ENCODE results near the gene VIPR2.
"Not testable (repeated sequence)": the region's sequence is repeated elsewhere in the genome, so short reads cannot be mapped to it uniquely, and the experiment has no call there.

Gene VIPR2

DNA sequence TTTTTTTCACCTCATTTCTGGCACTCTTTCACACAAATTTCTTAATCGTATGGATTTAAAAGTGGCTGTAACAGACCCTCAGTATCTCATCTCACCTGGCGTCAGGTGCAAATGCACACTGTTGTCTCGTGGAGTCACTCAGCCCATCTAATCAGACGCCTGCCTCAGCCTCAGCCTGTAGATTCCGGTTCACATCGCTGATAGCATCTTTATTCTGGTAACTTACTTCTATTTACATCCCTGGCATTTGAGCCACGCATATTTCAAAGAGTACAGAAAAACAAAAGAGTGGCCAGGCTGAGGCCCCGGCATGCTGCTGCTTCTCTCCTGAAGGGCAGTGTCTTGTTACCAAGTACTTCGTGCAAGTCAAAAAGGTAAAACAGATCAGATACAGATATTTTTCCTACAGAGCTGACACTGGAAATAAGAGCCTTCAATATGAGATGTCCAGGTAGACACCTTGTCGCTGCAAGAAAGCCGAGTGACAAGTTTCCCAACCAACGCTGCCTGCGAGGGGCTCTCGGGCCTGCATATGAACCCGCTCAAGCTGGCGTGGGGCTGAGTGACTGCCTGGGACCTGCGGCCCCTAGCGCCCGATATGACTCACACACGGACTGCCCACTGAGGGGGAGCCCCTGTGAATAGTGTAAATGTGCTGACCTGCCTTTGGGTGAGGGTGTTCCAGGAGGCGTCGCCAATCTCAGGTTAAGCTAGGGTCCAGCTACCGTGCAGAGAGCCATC lies 4.3 kb downstream of the VIPR2 start:
- no peak for DNase-seq (ENCODE audit: low read depth in 1 of 2, low spot score in 1 of 2)

DNA sequence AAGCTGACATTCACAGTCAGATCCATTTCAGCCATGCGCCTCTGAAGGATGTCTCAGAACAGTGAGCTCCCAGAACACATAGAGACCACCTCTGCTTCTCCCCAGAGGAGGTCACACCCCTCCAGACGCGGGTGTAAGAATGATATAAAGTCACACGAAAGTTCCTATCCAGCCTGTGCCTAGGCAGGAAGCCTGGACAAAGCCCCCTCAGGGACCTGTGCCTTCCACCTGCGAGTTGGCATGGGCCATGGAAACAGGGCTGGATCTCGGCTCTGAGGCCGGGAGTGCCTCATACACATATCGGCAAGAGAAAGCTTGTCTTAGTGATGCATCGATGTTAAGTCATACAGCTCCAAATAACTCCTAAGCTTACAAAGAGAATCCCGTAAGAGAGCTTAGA lies 5.0 kb downstream of the VIPR2 start:
- DNase-seq (ENCODE audit: low read depth in 1 of 2, low spot score in 1 of 2) = no peak

DNA sequence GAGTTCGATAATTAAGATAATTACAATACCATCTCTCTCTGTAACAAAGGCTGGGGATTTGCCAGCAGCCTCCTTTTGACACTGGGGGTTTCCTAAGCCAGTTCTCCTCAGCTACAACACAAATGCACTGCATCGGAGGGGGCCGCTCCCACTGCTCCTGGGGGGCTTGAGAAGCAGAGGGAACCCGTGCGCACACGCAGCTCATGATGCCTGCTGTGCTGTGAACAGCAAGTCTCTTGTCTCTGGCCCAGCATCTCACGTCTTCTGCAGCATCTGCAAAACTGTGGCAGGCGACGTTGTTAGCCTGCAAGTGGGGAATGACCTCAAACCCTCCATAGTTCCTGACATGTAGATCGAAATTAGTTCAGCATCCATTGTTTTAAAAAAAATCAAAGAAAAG lies 5.5 kb downstream of the VIPR2 start:
- no peak for DNase-seq (ENCODE audit: low read depth in 1 of 2, low spot score in 1 of 2)

DNA sequence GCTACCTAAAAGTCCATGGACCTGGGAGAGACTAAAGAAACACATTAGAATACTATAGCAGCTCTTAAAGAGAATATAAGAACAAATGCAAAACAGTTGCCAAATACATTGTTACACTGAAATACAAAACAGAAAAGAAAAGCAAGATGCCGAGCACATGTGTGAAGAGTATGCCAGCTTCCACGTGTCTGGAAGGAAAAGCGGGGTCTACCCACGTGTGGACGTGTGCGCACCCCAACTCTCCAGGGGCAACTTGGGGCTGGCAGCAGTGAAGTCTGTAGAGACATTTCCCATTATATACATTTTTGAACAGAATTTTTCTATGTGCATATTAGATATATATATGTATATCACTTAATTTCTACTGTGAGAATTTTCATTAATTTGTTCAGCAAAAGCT lies 6.2 kb downstream of the VIPR2 start:
- DNase-seq (ENCODE audit: low read depth in 1 of 2, low spot score in 1 of 2) = no peak

DNA sequence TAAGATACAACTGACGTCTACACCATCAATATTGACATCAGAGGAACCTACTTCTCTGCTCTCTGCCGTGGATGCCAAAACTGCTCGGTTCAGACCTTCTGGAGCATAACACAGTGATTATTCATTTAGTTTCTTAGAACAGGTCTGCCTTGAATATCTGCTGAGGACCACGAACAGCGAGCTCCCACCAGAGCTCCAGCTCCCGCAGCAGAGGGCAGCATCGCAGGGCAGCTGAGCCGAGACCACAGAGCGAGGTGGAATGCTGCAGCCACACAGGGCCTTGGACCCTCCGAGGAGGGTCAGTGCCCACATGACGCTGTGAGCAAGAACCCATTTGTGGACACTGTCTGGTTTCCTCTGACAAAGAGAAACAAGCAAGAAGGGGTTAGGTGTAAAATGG lies 6.8 kb downstream of the VIPR2 start:
- no peak for DNase-seq (ENCODE audit: low read depth in 1 of 2, low spot score in 1 of 2)

DNA sequence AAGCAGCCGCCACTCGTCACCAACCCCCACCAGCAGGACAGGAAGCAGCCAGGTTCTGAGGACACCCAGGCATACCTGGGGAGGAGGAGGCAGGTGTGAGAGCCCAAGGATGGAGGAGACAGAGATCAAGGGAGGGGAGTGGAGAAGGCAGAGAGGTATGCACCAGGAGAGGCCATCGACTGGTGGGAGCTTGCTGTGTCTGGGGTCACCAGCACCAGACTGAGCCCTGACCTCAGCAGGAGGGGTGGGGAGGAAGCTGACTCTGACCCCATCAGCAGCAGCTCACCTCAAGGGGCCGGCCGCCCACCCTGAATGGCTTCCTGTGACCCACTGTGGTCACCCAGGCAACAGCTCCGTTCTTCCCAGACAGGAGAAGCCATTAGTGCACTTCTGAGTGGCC lies 7.8 kb downstream of the VIPR2 start:
- DNase-seq (ENCODE audit: low read depth in 1 of 2, low spot score in 1 of 2) = no peak

DNA sequence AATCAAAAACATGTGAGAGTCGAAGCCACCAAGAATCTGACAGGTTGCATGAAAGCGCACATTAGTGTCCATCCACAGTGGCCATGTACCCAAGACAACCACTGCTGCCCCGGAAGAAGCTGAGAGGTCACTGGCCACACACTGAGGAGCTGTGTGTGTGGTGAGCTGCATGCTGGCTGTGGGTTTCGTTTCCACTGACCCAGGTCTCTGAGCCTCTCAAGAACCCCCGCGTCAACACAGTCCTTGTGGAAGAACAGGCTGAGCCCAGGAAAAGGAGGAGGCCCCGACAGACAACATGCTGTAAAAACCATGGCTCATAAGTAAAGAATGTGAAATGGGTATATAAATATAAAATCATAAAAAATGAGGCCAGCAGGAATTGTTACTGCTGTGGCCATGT lies 8.2 kb downstream of the VIPR2 start:
- DNase-seq (ENCODE audit: low read depth in 1 of 2, low spot score in 1 of 2) = no peak

DNA sequence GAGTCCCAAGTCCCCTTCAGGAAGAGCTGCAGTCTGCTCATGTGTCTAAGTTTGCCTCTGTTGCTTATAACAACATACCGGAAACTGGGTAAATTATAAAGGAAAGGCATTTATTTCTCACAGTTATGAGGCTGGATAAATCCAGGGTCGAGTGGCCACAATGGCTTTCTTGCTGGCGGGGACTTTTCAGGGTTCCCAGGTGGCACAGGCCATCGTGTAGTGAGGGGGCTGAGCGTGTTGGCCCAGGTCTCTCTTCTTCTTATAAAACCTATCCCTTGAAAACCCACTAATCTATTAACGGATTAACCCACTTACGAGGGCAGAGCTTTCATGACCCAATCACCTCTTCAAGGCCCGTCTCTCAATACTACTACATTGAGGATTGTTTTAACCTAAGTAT lies 8.7 kb downstream of the VIPR2 start:
- DNase-seq (ENCODE audit: low read depth in 1 of 2, low spot score in 1 of 2) = no peak

DNA sequence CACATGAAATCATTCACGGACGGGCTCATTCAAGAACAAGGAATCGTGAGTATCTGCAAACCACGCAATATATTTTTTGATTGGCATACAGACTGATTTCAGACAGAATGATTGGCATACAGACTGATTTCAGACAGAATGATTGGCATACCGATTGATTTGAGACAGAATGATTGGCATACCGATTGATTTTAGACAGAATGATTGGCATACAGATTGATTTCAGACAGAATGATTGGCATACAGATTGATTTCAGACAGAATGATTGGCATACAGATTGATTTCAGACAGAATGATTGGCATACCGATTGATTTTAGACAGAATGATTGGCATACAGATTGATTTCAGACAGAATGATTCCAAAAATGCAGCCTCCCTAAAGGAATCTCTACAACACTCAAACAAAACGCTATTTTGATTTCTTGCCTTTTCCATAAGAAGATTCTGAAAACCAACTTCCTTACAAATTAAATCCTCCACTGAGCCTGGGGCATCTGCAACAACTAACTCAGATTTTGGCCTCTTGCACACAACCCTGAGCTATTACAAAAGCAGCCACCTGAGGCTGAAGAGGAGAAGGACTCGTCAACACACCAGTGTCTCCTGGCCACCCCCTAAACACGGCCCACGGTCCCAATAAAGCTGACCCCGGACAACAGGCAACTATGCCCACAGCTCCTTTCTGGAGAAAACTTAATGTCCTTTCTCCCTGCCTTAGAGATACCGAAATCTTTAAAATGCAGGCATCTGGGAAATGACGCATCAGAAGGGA lies 11.8 kb downstream of the VIPR2 start:
- not testable (repeated sequence) for DNase-seq (ENCODE audit: low read depth in 1 of 2, low spot score in 1 of 2)

DNA sequence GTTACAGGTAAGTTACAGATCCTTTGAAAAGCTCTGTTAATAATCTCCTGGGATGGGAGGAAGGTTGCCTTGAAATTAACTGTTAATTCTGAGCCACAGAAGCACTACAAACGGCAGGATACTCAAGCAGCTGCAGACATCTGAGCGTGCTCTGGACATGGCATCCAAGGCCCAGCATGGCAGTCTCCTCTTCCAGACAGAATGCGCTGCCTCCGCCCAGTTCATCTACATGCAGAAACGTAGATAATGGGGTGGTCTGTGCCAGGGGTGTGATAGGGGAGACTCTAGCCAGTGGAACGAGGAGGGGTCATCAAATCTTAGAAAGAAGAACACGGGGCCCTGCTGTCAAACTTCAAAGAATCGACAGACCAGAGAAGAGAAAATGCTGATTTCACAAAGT lies 13.8 kb downstream of the VIPR2 start:
- no peak for DNase-seq (ENCODE audit: low read depth in 1 of 2, low spot score in 1 of 2)

DNA sequence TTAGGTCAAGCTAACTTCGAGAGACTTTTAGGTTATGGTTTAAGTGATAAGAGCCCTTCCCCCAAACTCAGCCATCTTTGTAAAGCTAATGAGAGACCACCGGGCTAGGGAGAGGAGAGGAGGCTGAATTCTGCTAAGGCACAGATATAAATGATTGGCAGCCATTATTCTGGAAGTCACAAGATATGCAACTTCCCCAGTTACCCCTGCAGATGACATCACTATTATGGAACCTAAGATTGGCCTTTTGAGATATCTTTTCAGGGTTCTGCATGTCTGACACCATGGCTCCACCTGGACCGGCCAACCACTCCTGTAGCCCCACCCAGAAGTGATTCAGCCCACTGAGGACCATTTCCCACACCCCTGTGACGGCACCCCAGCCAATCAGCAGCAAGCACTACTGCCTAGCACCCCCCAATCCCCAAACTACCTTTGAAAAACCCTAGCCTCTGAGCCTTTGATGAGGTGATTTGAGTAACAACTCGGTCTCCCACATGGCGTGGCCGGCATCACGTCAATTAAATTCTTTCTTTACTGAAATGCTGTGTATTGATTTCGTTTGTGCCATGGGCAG lies 14.4 kb downstream of the VIPR2 start:
- DNase-seq (ENCODE audit: low read depth in 1 of 2, low spot score in 1 of 2) = no peak

DNA sequence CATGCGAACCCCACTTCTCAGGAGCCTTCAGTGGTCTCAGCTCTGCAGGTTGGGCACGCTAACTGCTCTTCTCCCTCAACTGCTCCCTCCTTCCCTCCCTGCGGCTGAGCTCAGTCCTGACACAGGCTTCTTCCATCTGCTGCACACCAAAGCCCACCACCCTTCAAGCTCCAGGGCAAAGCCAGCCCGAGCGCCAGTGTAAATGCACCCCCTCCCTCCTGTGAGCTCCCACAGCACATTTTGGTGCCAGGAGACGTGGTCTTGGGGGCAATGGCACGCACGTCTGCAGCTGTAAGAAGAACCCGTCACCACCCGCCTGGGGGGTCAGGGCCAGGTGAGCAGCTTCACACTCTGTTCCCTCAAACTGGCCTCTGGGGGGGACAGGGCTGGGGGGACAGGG lies 15.9 kb downstream of the VIPR2 start:
- no peak for DNase-seq (ENCODE audit: low read depth in 1 of 2, low spot score in 1 of 2)

DNA sequence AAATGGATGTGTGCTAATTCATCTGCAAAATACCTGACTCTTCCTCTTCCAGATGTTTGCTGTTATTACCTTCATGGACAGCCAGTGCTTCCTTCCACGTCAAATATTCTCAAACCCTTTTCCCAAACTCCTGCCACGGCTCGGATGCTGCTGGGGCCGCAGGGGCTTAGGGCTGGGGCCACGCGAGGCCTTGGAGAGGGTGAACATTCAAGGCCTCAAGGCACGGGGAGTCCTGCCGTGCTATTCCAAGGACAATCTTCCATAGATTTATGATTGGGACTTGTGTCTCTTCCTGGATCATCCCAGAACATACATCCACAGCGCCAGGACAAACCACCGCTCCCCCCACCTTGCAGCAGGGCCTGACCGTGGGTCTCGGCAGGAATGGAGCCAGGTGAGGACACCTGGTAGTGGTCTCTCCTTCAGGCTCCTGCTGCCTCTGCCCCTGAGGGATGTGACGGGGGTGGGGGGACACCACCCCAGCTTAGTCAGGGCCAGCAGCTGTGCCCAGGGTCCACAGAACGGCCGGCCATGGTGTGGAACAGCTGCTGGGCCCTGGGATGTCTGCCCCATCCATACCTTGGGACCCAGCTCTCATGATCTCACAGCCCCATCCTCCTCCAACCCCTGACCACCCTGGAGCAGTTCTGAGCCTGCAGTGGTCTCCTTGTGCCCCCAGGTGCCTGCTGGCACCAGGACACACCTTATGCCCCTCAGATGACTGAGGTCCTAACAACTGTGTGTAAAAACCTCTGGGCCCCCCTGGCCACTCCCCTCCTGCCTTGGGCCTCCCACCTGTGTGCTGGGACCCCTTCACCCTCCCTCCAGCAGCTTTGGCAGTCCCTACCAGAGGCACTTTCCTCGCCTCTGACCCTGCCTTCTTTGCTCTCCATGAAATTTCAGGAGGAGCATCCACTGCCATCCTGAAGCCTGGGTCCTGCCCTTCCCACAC lies 16.7 kb downstream of the VIPR2 start:
- no peak for DNase-seq (ENCODE audit: low read depth in 1 of 2, low spot score in 1 of 2)

DNA sequence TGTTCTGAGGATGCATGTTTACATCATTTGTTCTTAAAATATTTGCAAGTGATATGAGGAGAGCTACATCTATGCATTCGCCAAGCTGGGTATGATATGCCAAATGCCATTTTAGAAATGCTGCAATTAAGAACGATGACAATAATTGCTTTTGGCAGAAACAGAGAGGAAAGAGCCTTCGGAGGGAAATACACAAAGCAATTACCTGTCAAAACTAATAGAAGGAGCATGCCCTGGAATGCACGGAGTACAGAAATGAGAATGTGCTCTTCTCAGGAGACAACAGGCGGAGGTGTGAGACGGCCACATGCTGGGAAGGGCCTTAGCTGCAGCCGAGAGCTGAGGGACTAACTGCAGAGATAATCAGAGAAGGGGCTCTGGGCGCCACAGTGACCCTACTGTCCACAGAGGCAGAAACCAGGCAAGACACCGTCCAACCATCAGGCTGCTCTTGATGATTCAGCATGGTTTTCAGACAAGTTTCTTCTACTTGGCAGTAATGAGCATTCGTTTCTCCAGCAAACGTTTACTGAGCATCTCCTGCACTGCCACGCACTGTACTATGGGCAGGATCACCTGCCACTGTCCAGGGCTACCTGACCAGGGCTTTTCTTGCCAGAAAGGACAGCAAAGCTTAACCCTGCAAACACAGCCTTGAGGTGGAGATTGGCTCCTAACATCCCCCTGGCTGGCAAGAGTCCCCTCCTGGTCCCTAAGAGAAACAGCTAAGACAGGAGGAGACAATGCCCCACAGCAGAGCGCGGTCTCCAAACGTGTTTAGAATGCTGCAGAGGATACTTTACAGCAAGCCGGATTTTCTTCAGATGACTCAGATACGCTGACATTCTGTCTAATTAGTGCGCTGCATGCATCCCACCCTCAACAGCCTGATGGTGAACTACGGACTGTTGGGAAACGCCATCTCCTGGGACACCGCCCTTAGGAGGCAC lies 18.1 kb downstream of the VIPR2 start:
- no peak for DNase-seq (ENCODE audit: low read depth in 1 of 2, low spot score in 1 of 2)

DNA sequence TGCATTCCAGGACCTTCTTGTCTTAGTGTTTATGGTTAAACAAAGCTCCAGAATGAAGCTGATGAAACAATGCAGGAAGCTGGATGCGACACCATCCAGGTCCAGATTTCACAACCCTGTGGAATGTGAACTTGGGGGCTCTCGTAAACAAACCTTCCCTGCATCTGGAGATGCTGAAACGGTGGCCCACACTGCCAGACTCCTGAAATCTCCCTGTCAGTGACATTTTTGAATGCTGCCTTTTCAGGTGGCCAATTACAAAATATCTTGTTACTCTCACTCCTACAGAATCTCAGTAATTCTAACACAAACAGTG lies 18.8 kb downstream of the VIPR2 start:
- DNase-seq (ENCODE audit: low read depth in 1 of 2, low spot score in 1 of 2) = no peak

DNA sequence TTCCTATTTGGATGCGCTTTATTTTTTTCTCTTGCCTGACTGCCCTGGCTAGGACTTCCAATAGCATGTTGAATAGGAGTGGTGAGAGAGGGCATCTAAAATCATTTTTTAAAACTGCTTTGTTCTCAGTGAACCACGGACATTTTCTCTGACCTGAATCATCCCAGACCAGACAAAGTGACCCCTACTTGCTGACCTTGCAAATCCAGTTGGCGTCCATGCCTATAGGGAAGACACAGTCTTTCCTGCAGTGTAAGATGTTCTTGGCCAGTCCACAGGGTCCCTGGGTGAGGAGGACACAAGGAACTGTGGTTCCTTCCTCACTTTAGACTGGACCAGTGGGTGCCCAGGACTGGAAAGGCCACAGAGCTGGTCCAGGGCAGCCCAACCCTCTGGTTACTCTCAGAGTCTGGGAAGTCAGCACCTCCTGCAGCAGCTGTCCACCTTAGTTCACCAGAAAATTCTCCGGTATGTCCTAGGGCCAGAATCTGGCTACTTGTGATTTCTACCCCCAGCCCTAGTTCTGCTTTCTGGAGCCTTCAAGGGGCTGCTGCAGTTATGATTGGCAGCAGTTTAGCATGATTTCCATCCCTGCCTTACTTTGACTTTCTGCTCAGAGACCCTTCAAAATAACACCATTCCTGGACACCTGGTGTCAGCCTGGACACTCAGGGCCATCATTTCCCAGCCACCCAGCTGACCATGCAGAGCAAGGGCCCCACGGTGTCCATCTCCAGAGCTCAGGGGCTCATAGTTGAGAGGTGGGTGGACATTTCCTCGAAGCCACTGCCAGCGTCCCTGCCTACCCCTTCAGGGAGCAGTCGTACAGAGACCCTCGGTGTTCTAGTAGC lies 19.3 kb downstream of the VIPR2 start:
- DNase-seq (ENCODE audit: low read depth in 1 of 2, low spot score in 1 of 2) = no peak

DNA sequence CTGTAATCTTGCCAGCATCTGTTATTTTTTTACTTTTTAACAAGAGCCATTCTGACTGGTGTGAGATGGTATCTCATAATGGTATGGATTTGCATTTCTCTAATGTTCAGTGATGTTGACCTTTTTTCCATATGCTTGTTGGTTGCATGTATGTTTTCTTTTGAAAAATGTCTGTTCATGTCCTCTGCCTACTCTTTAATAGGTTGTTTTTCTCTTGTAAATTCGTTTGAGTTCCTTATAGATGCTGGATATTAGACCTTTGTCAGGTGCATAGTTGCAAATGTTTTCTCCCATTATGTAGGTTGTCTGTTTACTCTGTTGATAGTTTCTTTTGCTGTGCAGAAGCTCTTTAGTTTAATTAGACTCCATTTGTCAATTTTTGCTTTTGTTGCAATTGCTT lies 20.9 kb downstream of the VIPR2 start:
- DNase-seq (ENCODE audit: low read depth in 1 of 2, low spot score in 1 of 2) = not testable (repeated sequence)

DNA sequence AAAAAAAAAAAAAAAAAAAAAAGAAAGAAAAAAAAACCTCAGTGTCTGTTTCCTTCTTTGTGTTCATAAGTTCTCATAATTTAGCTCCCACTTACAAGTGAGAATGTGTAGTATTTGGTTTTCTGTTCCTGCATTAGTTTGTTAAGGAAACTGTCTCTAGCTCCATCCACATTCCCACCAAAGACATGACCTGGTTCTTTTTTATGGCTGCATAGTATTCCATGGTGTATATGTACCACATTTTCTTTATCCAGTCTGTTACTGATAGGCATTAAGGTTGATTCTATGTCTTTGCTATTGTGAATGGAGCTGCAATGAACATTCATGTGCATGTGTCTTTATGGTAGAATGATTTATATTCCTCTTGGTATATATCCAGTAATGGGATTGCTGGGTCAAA lies 21.4 kb downstream of the VIPR2 start:
- DNase-seq (ENCODE audit: low read depth in 1 of 2, low spot score in 1 of 2) = not testable (repeated sequence)

DNA sequence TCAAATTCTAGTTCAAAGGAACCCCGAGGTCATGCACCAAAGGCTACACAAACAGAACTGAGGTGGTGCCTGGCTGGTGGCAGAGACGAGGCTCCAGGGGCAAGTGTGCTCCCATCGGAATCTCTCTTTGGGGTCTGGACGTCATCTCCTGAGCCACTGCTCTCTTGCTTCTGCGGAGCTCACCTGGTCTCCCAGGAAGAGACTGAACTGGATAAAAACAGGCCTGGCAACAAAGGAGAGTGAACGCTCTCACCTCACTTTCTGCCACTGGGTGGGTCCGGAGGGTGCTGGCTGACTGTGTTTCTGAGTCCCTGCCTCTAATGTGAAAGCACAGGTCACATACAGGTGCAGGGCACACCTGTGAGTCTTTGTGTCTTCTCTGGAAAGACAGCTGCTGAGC lies 22.4 kb downstream of the VIPR2 start:
- no peak for DNase-seq (ENCODE audit: low read depth in 1 of 2, low spot score in 1 of 2)

Measured in activated T-helper 1 cell treated with anti-CD3 and anti-CD28 coated beads, Interleukin-2, amount 50 U/mL, for 16 hours (primary cell).